Astrocyte of the cerebellum (primary cell): Measurements from ENCODE around the gene C12orf56.
"Not testable (repeated sequence)": the region's sequence is repeated elsewhere in the genome, so short reads cannot be mapped to it uniquely, and the experiment has no call there.

Experiments used
- DNase-seq: peaks from one replicate; pipeline ENCODE4 v3.0.0-alpha.2; 2011; ENCODE audit warnings: low read depth
- H3K4me3 ChIP-seq: 2 replicates; pipeline ENCODE4 v1.5.1; 2011; ENCODE audit warnings: mild to moderate bottlenecking, low read depth, low read length, moderate library complexity
- in situ Hi-C: cut with HindIII; loops from 2 replicates; pipeline ENCODE4 v1.10.0; 2017; ENCODE audit warnings: low sequenced_read_pairs
- TF ChIP-seq, protein P1 (sequence below): IDR thresholded peaks from 2 replicates; pipeline ENCODE4 v1.5.1; 2012; ENCODE audit warnings: low read length, low read depth, moderate library complexity, mild to moderate bottlenecking; ENCODE audit errors: missing control alignments

The C12orf56 gene

DNA sequence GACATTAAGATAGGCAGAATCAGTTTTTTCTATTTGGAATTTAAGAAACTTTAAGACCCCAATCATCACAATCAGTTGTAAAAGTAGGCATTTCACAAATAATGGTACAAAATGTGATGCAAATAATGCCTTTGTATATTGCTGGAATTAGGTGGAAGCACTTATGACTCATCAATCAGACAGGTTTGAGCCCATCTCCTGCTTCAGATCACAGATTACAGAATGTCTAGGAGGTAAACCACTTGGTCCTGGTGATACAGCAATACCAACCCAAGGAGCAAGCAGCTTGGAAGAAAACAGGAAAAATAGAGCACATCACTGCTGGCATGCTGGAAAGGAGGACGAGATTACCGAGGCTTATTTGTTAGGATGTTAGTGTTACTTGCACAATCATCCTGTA is 57.6 kb downstream of the C12orf56 start:
- DNase-seq: no peak
- no peak overlapping the region for H3K4me3 ChIP-seq
- TF ChIP-seq, protein P1, sequence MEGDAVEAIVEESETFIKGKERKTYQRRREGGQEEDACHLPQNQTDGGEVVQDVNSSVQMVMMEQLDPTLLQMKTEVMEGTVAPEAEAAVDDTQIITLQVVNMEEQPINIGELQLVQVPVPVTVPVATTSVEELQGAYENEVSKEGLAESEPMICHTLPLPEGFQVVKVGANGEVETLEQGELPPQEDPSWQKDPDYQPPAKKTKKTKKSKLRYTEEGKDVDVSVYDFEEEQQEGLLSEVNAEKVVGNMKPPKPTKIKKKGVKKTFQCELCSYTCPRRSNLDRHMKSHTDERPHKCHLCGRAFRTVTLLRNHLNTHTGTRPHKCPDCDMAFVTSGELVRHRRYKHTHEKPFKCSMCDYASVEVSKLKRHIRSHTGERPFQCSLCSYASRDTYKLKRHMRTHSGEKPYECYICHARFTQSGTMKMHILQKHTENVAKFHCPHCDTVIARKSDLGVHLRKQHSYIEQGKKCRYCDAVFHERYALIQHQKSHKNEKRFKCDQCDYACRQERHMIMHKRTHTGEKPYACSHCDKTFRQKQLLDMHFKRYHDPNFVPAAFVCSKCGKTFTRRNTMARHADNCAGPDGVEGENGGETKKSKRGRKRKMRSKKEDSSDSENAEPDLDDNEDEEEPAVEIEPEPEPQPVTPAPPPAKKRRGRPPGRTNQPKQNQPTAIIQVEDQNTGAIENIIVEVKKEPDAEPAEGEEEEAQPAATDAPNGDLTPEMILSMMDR: no peak
- in situ Hi-C loops: no loop called here

DNA sequence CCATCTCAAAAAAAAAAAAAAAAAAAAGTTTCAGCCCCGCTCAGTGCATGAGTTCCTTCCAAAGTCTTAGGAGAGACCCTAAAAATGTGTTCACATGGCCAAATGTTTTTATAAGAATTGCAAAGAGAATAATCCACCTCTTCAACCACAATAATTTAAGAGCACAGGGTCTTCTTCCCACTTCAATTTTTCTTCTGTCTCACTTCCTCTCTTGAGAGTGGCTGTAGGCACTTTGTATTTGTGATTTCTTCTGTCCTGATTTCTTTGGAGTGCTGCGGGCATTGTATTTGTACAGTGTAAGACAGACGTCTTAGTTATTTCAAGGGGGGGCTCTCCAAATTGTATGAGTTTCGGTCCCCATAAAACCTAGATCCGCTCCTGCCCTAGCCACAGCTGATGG is 58.3 kb downstream of the C12orf56 start:
- H3K4me3 ChIP-seq: no peak overlapping the region
- in situ Hi-C loops: no loop called here
- TF ChIP-seq, protein P1: no peak
- DNase-seq: no peak

DNA sequence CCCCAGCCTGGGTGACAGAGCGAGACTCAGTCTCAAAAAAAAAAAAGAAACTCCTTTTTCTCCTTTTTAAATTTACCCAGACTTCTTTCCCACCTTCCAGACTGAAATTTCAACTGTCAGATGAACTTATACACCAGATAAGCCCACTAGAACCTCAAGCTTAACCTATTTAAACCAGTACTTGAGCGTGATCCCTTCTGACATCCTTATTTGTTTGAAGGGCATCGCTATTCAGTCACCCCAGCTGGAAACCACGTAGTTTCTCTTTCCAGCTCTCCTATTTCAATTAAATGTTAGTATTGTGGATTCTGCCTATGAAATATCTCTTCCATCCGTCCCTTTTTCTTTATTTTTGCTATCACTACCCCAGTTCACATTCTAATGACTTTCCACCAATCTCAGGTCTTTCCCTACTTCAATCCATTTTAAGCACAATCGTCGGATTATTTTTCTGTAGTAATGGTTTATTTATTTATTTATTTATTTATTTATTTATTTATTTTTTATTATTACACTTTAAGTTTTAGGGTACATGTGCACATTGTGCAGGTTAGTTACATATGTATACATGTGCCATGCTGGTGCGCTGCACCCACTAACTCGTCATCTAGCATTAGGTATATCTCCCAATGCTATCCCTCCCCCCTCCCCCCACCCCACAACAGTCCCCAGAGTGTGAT is 61.4 kb downstream of the C12orf56 start:
- in situ Hi-C loops, DNase-seq: not testable (repeated sequence)

DNA sequence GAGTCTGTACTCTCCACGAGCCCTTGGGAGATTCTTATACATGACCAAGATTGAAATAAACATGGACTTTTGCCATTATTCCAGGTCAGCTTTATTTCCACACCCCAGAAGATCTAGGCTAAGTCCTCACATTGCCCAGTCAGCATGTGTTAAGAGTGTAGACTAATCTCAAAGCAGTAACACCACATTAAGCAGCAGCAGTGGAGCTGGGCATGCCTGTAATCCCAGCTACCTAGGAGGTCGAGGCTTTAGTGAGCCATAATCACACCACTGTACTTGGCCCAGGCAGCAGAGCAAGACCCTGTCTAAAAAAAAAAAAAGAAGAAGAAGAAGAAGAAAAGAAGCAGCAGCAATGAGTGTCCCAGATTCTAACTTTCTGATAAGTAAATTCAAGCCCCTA is 65.5 kb downstream of the C12orf56 start:
- in situ Hi-C loops: no loop called here
- H3K4me3 ChIP-seq: no peak overlapping the region
- TF ChIP-seq, protein P1: no peak
- DNase-seq: no peak

More for the DNA sequence above, 61.4 kb downstream of the C12orf56 start:
- not testable (repeated sequence) for H3K4me3 ChIP-seq

DNA sequence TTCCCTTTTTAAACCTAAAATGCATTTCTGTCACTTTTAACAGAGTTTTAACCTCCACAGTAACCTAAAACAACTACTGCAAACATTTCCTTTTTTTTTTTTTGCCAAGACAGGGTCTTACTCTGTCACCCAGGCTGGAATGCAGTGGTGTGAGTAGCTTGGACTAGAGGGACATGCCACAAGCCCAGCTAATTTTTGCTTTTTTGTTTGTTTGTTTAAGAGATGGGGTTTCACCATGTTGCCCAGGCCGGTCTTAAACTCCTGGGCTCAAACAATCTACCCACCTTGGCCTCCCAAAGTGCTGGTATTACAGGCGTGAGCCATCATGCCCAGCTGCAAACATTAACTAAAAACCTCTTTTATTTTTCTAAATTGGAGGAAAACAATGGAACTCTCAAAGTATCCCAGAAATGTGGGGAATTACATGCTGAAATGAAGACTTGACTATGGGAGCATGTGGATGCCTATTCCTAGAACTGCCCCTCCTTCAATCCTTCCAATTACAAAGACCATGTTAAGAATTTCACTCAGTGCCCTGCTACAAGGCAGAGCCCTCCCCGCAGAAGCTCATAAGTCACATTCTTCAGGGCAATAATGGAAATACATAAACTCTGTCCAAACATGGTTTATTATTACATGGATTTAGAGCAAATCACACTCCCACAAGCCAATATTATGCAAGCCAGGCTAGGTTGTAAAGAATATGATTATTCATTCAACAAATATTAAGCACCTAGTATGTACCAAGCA is 66.9 kb downstream of the C12orf56 start:
- DNase-seq: no peak
- in situ Hi-C loops: no loop called here
- TF ChIP-seq, protein P1: no peak
- no peak overlapping the region for H3K4me3 ChIP-seq

DNA sequence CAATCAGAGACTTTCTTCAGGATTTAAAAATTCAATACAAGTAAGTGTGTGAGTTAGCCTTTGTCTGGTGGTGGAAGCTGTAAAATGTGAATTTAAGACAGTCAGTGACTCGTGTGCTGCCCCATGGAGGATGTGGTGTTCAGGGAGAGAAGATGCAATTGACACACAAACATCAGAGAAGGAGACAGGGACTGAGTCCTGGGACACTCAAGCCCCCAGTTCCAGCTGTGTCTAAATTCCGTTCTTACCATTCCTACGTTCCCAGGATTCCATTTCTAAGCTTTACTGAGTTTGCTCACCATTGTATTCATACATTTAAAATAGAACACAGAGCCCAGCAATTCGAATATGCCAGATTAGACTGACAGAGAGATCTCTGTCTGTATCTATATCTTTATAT is 67.6 kb downstream of the C12orf56 start:
- DNase-seq: no peak
- in situ Hi-C loops: no loop called here
- H3K4me3 ChIP-seq: no peak overlapping the region
- TF ChIP-seq, protein P1: no peak

DNA sequence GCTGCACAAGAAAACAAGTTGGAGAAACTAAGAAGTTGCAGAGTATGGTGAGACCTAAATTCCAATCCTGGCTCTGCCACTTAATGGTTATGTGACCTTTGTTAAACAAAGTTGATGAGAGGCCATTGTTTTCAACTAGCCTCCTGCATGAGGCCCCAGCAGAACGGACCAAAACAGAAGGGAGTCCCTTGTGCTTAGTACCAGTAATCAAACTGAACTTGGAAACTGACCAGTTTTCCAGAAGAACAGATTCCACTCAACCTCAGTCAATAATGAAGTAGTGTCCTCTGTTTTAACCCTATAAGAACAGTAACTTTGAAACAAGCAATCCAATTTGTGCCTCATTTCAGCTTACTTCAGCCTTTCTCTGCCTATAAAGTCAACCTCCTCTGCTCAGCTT is 69.9 kb downstream of the C12orf56 start:
- TF ChIP-seq, protein P1: no peak
- DNase-seq: no peak
- in situ Hi-C loops: no loop called here
- no peak overlapping the region for H3K4me3 ChIP-seq

DNA sequence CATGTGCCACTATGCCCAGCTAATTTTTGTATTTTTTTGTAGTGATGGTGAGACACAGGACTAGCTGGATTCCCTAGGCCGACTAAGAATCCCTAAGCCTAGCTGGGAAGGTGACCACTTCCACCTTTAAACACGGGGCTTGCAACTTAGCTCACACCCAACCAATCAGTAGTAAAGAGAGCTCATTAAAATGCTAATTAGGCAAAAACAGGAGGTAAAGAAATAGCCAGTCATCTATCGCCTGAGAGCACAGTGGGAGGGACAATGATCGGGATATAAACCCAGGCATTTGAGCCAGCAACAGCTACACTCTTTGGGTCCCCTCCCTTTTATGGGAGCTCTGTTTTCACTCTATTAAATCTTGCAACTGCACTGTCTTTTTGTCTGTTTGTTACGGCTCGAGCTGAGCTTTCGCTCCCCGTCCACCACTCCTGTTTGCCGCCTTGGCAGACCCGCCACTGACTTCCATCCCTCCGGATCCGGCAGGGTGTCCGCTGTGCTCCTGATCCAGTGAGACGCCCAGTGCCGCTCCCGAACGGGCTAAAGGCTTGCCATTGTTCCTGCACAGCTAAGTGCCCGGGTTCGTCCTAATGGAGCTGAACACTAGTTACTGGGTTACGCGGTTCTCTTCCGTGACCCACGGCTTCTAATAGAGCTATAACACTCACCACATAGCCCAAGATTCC is 70.9 kb downstream of the C12orf56 start:
- in situ Hi-C loops, H3K4me3 ChIP-seq, DNase-seq: not testable (repeated sequence)
